UCSD-AML1 (cell line): Measurements from ENCODE around the gene FOXI2.
A peak's percentile ranks its signal among the peaks of the same experiment; 100 is the strongest.

Experiments
- DNase-seq: peaks from one replicate; lab custom pipeline; 2025; ENCODE audit not compliant: unreplicated experiment; lab: John Stamatoyannopoulos, UW

The FOXI2 gene

GRCh38 chr10:127740596-127740995, 3.6 kb downstream of the FOXI2 start:
- no peak for DNase-seq

GRCh38 chr10:127743205-127743604, 6.2 kb downstream of the FOXI2 start:
- DNase-seq, result no peak

- DNase-seq, result no peak
Observed at GRCh38 chr10:127744956-127745355, 8.0 kb downstream of the FOXI2 start.

- no peak for DNase-seq
Observed at GRCh38 chr10:127745861-127746260, 8.9 kb downstream of the FOXI2 start.

- DNase-seq, result peak; percentile 35
Observed at GRCh38 chr10:127755753-127756152, 18.8 kb downstream of the FOXI2 start.

GRCh38 chr10:127756264-127756663, 19.3 kb downstream of the FOXI2 start:
- no peak for DNase-seq

GRCh38 chr10:127757033-127757432, 20.0 kb downstream of the FOXI2 start:
- DNase-seq, result no peak

GRCh38 chr10:127759276-127759675, 22.3 kb downstream of the FOXI2 start:
- DNase-seq, result no peak

GRCh38 chr10:127762925-127763324, 25.9 kb downstream of the FOXI2 start:
- no peak for DNase-seq

GRCh38 chr10:127774766-127775559, 38.0 kb downstream of the FOXI2 start:
- peak; percentile 28 for DNase-seq

GRCh38 chr10:127776816-127777215, 39.8 kb downstream of the FOXI2 start:
- DNase-seq, result no peak

GRCh38 chr10:127781412-127781811, 44.4 kb downstream of the FOXI2 start:
- DNase-seq, result no peak

- DNase-seq, result no peak
Observed at GRCh38 chr10:127787873-127788272, 50.9 kb downstream of the FOXI2 start.

- peak; percentile 79 for DNase-seq
Observed at GRCh38 chr10:127790066-127790624, 53.2 kb downstream of the FOXI2 start.
